WI38 (cell line): ENCODE results near the gene KCNIP1.

ENCODE experiments used
- H3K4me3 ChIP-seq: 2 replicates; pipeline ENCODE4 v1.5.1; 2011; ENCODE audit warnings: low read depth, mild to moderate bottlenecking, control low read depth, low read length
- CTCF ChIP-seq: IDR thresholded peaks from 2 replicates; pipeline ENCODE4 v1.5.1; 2012; ENCODE audit warnings: low read depth, mild to moderate bottlenecking, control low read depth, low read length

KCNIP1 gene

GRCh38 chr5:170638454-170639220 is 134.8 kb downstream of the KCNIP1 start:
- H3K4me3 ChIP-seq: no peak overlapping the region
- peak; percentile 80 for TF ChIP-seq CTCF

GRCh38 chr5:170639221-170639925 is 135.6 kb downstream of the KCNIP1 start:
- H3K4me3 ChIP-seq: no peak overlapping the region
- TF ChIP-seq CTCF: no peak

GRCh38 chr5:170640731-170641588 is 137.1 kb downstream of the KCNIP1 start:
- no peak for TF ChIP-seq CTCF
- H3K4me3 ChIP-seq: no peak overlapping the region

GRCh38 chr5:170641589-170642031 is 137.8 kb downstream of the KCNIP1 start:
- H3K4me3 ChIP-seq: no peak overlapping the region
- TF ChIP-seq CTCF: no peak

- TF ChIP-seq CTCF: no peak
- H3K4me3 ChIP-seq: no peak overlapping the region
These were observed 138.4 kb downstream of the KCNIP1 start for GRCh38 chr5:170642066-170642735.

GRCh38 chr5:170642776-170643436 is 139.1 kb downstream of the KCNIP1 start:
- no peak for TF ChIP-seq CTCF
- H3K4me3 ChIP-seq: no peak overlapping the region
